Endothelial cell (in vitro differentiated cells): Measurements from ENCODE around the gene GON4L. TPM values are rescaled to one million over a fixed set of nuclear protein-coding genes. Genes with fewer than 3 reads are reported as not detected.
"Not testable (repeated sequence)": the region's sequence is repeated elsewhere in the genome, so short reads cannot be mapped to it uniquely, and the experiment has no call there.

Experiments used
- DNase-seq: peaks from one replicate; pipeline ENCODE4 v3.0.0; 2021; ENCODE audit warnings: low spot score
- H3K27ac Mint-ChIP-seq: one replicate; pipeline ENCODE4 v1.8.0; 2021; ENCODE audit warnings: mixed read lengths, inconsistent platforms; ENCODE audit not compliant: unreplicated experiment
- H3K27me3 Mint-ChIP-seq: one replicate; pipeline ENCODE4 v1.8.0; 2021; ENCODE audit warnings: mild to moderate bottlenecking, moderate library complexity, mixed read lengths, inconsistent platforms; ENCODE audit not compliant: unreplicated experiment
- H3K36me3 Mint-ChIP-seq: one replicate; pipeline ENCODE4 v1.8.0; 2021; ENCODE audit warnings: mild to moderate bottlenecking, low read depth, mixed read lengths, inconsistent platforms; ENCODE audit not compliant: unreplicated experiment
- H3K4me1 Mint-ChIP-seq: one replicate; pipeline ENCODE4 v1.8.0; 2021; ENCODE audit warnings: mild to moderate bottlenecking, mixed read lengths, inconsistent platforms; ENCODE audit not compliant: unreplicated experiment
- H3K4me3 Mint-ChIP-seq: one replicate; pipeline ENCODE4 v1.8.0; 2021; ENCODE audit warnings: mild to moderate bottlenecking, mixed read lengths, inconsistent platforms; ENCODE audit not compliant: unreplicated experiment
- H3K9me3 Mint-ChIP-seq: one replicate; pipeline ENCODE4 v1.8.0; 2021; ENCODE audit warnings: mixed read lengths, inconsistent platforms; ENCODE audit not compliant: unreplicated experiment
- total RNA-seq: library from RNA; stranded (reverse); fragmentation: NEBNext Ultra II Directional; extraction: Animal tissue kit (Norgen Biotek cat#: 25700); gene quantifications from one replicate; pipeline ENCODE4 v1.2.1, GENCODE V29; 2021; ENCODE audit not compliant: unreplicated experiment
- TF ChIP-seq, protein P1 (sequence below): fragments of 200-600 bp; sonication (generic); IDR thresholded peaks from one replicate; pipeline ENCODE4 v1.5.0; 2021; ENCODE audit warnings: antibody characterized with exemption; ENCODE audit not compliant: unreplicated experiment

Gene GON4L
- total RNA-seq, 1 donor from 2014 or later: 72.7 TPM

DNA sequence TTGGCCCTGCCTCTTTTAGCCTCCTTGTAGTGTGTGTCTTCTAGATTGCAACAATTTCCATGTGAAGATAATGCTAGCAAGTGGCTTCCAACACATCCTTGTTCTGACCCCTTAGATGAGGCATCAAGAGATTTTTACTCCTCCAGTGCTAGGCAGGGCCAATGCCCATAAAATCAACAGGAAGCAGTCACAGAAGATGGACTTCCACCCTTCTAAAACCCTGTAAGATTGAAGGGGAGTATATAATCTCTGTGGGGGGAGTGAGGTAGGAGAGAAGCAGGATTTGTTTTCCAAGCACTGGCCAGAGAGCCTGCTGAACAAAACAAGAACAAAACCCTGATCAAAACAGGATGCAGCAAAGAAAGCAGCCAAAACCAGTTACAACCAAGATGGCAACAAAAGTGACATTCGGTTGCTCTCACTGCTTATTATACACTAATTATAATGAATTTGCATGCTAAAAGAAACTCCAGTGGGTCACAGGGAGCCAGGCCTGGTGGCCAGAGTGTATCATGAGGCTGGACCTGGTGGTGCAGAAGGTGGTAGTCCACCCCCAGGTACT lies 12.1 kb downstream of the GON4L start:
- TF ChIP-seq, protein P1, sequence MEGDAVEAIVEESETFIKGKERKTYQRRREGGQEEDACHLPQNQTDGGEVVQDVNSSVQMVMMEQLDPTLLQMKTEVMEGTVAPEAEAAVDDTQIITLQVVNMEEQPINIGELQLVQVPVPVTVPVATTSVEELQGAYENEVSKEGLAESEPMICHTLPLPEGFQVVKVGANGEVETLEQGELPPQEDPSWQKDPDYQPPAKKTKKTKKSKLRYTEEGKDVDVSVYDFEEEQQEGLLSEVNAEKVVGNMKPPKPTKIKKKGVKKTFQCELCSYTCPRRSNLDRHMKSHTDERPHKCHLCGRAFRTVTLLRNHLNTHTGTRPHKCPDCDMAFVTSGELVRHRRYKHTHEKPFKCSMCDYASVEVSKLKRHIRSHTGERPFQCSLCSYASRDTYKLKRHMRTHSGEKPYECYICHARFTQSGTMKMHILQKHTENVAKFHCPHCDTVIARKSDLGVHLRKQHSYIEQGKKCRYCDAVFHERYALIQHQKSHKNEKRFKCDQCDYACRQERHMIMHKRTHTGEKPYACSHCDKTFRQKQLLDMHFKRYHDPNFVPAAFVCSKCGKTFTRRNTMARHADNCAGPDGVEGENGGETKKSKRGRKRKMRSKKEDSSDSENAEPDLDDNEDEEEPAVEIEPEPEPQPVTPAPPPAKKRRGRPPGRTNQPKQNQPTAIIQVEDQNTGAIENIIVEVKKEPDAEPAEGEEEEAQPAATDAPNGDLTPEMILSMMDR: no peak
- DNase-seq: no peak
- Mint-ChIP-seq H3K9me3 (no peaks in the 10 kb centered on the region), H3K27me3 (peaks cover 2% of the 10 kb centered on the region), H3K27ac (peak overlapping the region; percentile 90), H3K4me3 (peak overlapping the region; percentile 73), H3K4me1 (peaks cover 26% of the 10 kb centered on the region), H3K36me3 (peaks cover 30% of the 10 kb centered on the region)

DNA sequence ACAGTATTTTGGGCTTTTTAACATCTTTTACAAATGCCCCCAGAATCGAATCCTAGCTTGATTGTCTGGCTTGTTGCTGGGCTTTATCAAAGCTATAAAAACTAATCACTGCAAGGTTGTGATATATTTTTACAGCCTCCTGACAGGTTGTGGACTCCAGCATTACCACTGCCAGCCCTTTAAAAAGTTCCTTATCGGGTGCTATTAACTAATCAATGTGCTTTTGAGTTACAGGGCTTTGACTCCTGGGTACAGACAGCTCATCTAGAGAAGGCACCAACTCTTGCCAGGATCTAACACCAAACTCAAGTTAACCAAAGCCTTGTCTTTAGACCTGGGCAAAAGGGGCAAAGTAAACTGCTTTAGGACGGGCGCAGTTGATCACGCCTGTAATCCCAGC lies 16.6 kb downstream of the GON4L start:
- TF ChIP-seq, protein P1: no peak
- Mint-ChIP-seq H3K36me3 (peaks cover 31% of the 10 kb centered on the region), H3K4me1 (peaks cover 11% of the 10 kb centered on the region), H3K4me3 (no peak overlapping the region), H3K27ac (no peak overlapping the region), H3K9me3 (no peaks in the 10 kb centered on the region), H3K27me3 (peaks cover 2% of the 10 kb centered on the region)
- DNase-seq: no peak

DNA sequence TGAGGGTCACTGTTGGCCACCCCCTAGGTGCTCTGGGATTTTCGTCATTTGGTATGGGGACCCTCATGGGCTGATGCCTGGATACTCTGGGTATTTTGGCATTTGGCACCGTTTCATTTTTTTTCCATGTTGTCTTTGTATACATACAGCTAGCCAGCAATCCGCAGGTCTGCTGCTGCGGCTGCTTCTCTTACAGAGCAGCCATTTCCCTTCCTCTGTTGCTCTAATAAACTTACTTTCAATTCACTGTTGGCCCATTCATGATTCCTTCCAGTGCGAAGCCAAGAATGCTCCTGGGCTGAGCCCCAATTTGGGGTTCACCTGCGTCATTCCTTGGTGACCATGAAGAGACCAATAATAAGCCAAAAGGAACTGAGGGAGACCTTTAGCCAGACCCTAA lies 21.5 kb downstream of the GON4L start:
- peaks cover 4% of the 10 kb centered on the region for H3K4me1 Mint-ChIP-seq
- peaks cover 24% of the 10 kb centered on the region for H3K36me3 Mint-ChIP-seq
- TF ChIP-seq, protein P1: no peak
- DNase-seq: no peak
- H3K4me3 Mint-ChIP-seq: no peak overlapping the region
- H3K9me3 Mint-ChIP-seq: no peaks in the 10 kb centered on the region
- no peaks in the 10 kb centered on the region for H3K27me3 Mint-ChIP-seq
- no peak overlapping the region for H3K27ac Mint-ChIP-seq

DNA sequence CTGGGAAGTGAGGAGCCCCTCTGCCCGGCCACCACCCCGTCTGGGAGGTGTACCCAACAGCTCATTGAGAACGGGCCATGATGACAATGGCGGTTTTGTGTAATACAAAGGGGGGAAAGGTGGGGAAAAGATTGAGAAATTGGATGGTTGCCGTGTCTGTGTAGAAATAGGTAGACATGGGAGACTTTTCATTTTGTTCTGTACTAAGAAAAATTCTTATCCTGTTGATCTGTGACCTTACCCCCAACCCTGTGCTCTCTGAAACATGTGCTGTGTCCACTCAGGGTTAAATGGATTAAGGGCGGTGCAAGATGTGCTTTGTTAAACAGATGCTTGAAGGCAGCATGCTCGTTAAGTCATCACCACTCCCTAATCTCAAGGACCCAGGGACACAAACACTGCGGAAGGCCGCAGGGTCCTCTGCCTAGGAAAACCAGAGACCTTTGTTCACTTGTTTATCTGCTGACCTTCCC lies 22.1 kb downstream of the GON4L start:
- peaks cover 24% of the 10 kb centered on the region for H3K36me3 Mint-ChIP-seq

GRCh38 chr1:155834296-155834926 lies 22.6 kb downstream of the GON4L start:
- Mint-ChIP-seq H3K4me1 (peaks cover 4% of the 10 kb centered on the region), H3K9me3 (no peaks in the 10 kb centered on the region), H3K27me3 (no peaks in the 10 kb centered on the region), H3K4me3 (no peak overlapping the region), H3K36me3 (peaks cover 27% of the 10 kb centered on the region), H3K27ac (peak overlapping the region; percentile 53)
- TF ChIP-seq, protein P1: no peak
- DNase-seq: no peak

More for the DNA sequence above, 22.1 kb downstream of the GON4L start:
- not testable (repeated sequence) for H3K9me3 Mint-ChIP-seq, H3K4me1 Mint-ChIP-seq, DNase-seq, H3K4me3 Mint-ChIP-seq, H3K27ac Mint-ChIP-seq, H3K27me3 Mint-ChIP-seq
